IMR-90 (cell line): ENCODE results near the gene NAP1L1. TPM values are rescaled to one million over a fixed set of nuclear protein-coding genes. Genes with fewer than 3 reads are reported as not detected.

Experiments used
- ATAC-seq: fragments of 200-7000 bp; cut with Tn5 transposase; 2 replicates; pipeline ENCODE4 v1.9.1; 2020; ENCODE audit warnings: low read depth, mild to moderate bottlenecking, moderate library complexity
- BruUV-seq: library from RNA; stranded (reverse); fragments of 400-500 nt; replicated peaks from 2 replicates; lab custom pipeline; 2021; lab: Mats Ljungman, UMichigan
- CTCF ChIA-PET: fragments of 300-600 bp; formaldehyde crosslinking; extraction: SDS; loops from one replicate; lab custom pipeline; 2021; ENCODE audit warnings: antibody characterized with exemption; lab: Yijun Ruan, JAX
- POLR2A ChIA-PET: fragments of 300-600 bp; sonication (Branson Sonifier 250); formaldehyde crosslinking; loops from one replicate; lab custom pipeline; 2022; ENCODE audit warnings: antibody characterized with exemption; ENCODE audit not compliant: unreplicated experiment; lab: Charles Lee
- DNase-seq: peaks from one replicate; pipeline ENCODE4 v3.0.0; 2013
- H2AFZ ChIP-seq: replicated peaks from 2 replicates; pipeline ENCODE3; 2013; ENCODE audit warnings: low read length, mild to moderate bottlenecking; ENCODE audit not compliant: poor library complexity
- H2AK5ac ChIP-seq: 2 replicates; pipeline ENCODE4 v1.6.1; 2013; ENCODE audit warnings: low read depth, low read length, inconsistent platforms
- H2AK9ac ChIP-seq: replicated peaks from 2 replicates; pipeline ENCODE3; 2013; ENCODE audit warnings: mild to moderate bottlenecking, low read depth, low read length, moderate library complexity; ENCODE audit not compliant: poor library complexity
- H2BK120ac ChIP-seq: 2 replicates; pipeline ENCODE4 v1.6.1; 2013; ENCODE audit warnings: low read depth, low read length, inconsistent platforms
- H2BK15ac ChIP-seq: 3 replicates; pipeline ENCODE4 v1.6.1; 2013; ENCODE audit warnings: low read depth, low read length, inconsistent platforms
- H2BK20ac ChIP-seq: 2 replicates; pipeline ENCODE4 v1.6.1; 2013; ENCODE audit warnings: low read depth, mild to moderate bottlenecking, inconsistent platforms, low read length, moderate library complexity
- H2BK5ac ChIP-seq: 2 replicates; pipeline ENCODE4 v1.6.1; 2013; ENCODE audit warnings: mild to moderate bottlenecking, low read depth, low read length, inconsistent platforms; ENCODE audit not compliant: poor library complexity, severe bottlenecking
- H3K14ac ChIP-seq: replicated peaks from 2 replicates; pipeline ENCODE4 v1.6.1; 2013; ENCODE audit warnings: low read depth, low read length, inconsistent platforms
- H3K18ac ChIP-seq: 2 replicates; pipeline ENCODE4 v1.6.1; 2013; ENCODE audit warnings: low read depth, low read length, control low read depth
- H3K23ac ChIP-seq: 2 replicates; pipeline ENCODE4 v1.6.1; 2013; ENCODE audit warnings: low read depth, low read length, inconsistent platforms
- H3K27ac ChIP-seq: 2 replicates; pipeline ENCODE4 v1.5.1; 2013; ENCODE audit warnings: mild to moderate bottlenecking, control low read depth, low read length; ENCODE audit not compliant: insufficient read depth
- H3K27me3 ChIP-seq: 2 replicates; pipeline ENCODE4 v1.6.1; 2013; ENCODE audit warnings: low read length; ENCODE audit not compliant: control insufficient read depth, insufficient read depth
- H3K36me3 ChIP-seq: 2 replicates; pipeline ENCODE4 v1.6.1; 2013; ENCODE audit warnings: low read length, mixed read lengths; ENCODE audit not compliant: control insufficient read depth, insufficient read depth
- H3K4ac ChIP-seq: 2 replicates; pipeline ENCODE4 v1.6.1; 2013; ENCODE audit warnings: low read depth, low read length, inconsistent platforms
- H3K4me1 ChIP-seq: 2 replicates; pipeline ENCODE4 v1.6.1; 2013; ENCODE audit warnings: low read length, mixed read lengths; ENCODE audit not compliant: control insufficient read depth, insufficient read depth
- H3K4me2 ChIP-seq: 2 replicates; pipeline ENCODE4 v1.6.1; 2013; ENCODE audit warnings: low read depth, mild to moderate bottlenecking, control low read depth, low read length, moderate library complexity
- H3K4me3 ChIP-seq: 2 replicates; pipeline ENCODE4 v1.5.1; 2013; ENCODE audit warnings: low read depth, mild to moderate bottlenecking, control low read depth, low read length, moderate library complexity; ENCODE audit not compliant: insufficient read depth
- H3K56ac ChIP-seq: 2 replicates; pipeline ENCODE4 v1.6.1; 2013; ENCODE audit warnings: low read length, inconsistent platforms; ENCODE audit not compliant: insufficient read depth; ENCODE audit errors: extremely low read depth
- H3K79me1 ChIP-seq, 2 experiments: 2 replicates each; pipeline ENCODE4 v1.6.1; 2013; ENCODE audit warnings: low read length in 2 of 2, inconsistent platforms in 1 of 2, low read depth in 1 of 2
- H3K9ac ChIP-seq: 2 replicates; pipeline ENCODE4 v1.6.1; 2013; ENCODE audit warnings: low read depth, low read length, control low read depth
- H3K9me1 ChIP-seq: 2 replicates; pipeline ENCODE4 v1.6.1; 2013; ENCODE audit warnings: low read length, inconsistent platforms; ENCODE audit not compliant: insufficient read depth
- H3K9me3 ChIP-seq: 2 replicates; pipeline ENCODE4 v1.6.1; 2013; ENCODE audit warnings: low read length; ENCODE audit not compliant: control insufficient read depth, insufficient read depth
- H4K20me1 ChIP-seq: 2 replicates; pipeline ENCODE4 v1.6.1; 2013; ENCODE audit warnings: low read length, inconsistent platforms; ENCODE audit not compliant: insufficient read depth
- H4K5ac ChIP-seq: 2 replicates; pipeline ENCODE4 v1.6.1; 2013; ENCODE audit warnings: mild to moderate bottlenecking, low read depth, low read length, control low read depth
- H4K8ac ChIP-seq, 2 experiments: 2 replicates each; pipeline ENCODE4 v1.6.1; 2013; ENCODE audit warnings: low read depth in 2 of 2, low read length in 2 of 2, control low read depth in 1 of 2, inconsistent platforms in 1 of 2
- H4K91ac ChIP-seq: 2 replicates; pipeline ENCODE4 v1.6.1; 2013; ENCODE audit warnings: low read depth, low read length, inconsistent platforms; ENCODE audit not compliant: insufficient read depth
- CEBPB ChIP-seq: IDR thresholded peaks from 2 replicates; pipeline ENCODE4 v1.6.1; 2012; ENCODE audit warnings: low read depth, low read length, improper control_type of control experiment
- CTCF ChIP-seq: conservative IDR thresholded peaks from 2 replicates; pipeline ENCODE4 v1.5.1; 2012; ENCODE audit warnings: mild to moderate bottlenecking, low read depth, low read length, improper control_type of control experiment
- FOS ChIP-seq: fragments of 150-350 bp; IDR thresholded peaks from 2 replicates; pipeline ENCODE4 v1.6.1; 2016; ENCODE audit warnings: low read depth, low read length
- MAFK ChIP-seq: IDR thresholded peaks from 2 replicates; pipeline ENCODE4 v1.6.1; 2012; ENCODE audit warnings: low read depth, low read length, improper control_type of control experiment
- MAZ ChIP-seq: IDR thresholded peaks from 2 replicates; pipeline ENCODE4 v1.6.1; 2012; ENCODE audit warnings: low read depth, mild to moderate bottlenecking, low read length, improper control_type of control experiment, moderate library complexity, borderline replicate concordance
- MXI1 ChIP-seq: IDR thresholded peaks from 2 replicates; pipeline ENCODE4 v1.6.1; 2012; ENCODE audit warnings: low read depth, mild to moderate bottlenecking, low read length, moderate library complexity, borderline replicate concordance
- NFE2L2 ChIP-seq: fragments of 150-350 bp; IDR thresholded peaks from 2 replicates; pipeline ENCODE4 v1.6.1; 2016; ENCODE audit warnings: low read depth, mild to moderate bottlenecking, low read length
- POLR2A ChIP-seq: IDR thresholded peaks from 2 replicates; pipeline ENCODE4 v1.6.1; 2012; ENCODE audit warnings: mild to moderate bottlenecking, low read depth, low read length
- RAD21 ChIP-seq: IDR thresholded peaks from 2 replicates; pipeline ENCODE4 v1.6.1; 2012; ENCODE audit warnings: low read length, improper control_type of control experiment
- RCOR1 ChIP-seq: IDR thresholded peaks from 2 replicates; pipeline ENCODE4 v1.6.1; 2012; ENCODE audit warnings: mild to moderate bottlenecking, low read length, improper control_type of control experiment; ENCODE audit not compliant: insufficient replicate concordance
- SMC3 ChIP-seq: fragments of 150-350 bp; IDR thresholded peaks from 2 replicates; pipeline ENCODE4 v1.6.1; 2016; ENCODE audit warnings: low read depth, mild to moderate bottlenecking, antibody characterized with exemption, low read length, moderate library complexity
- WGBS, 2 experiments: methylation state at CpG; one replicate each; pipeline versions ENCODE4 v1.1.5 to v1.1.7; 2013; ENCODE audit warnings: missing lambda C conversion rate in 2 of 2; ENCODE audit not compliant: insufficient read length in 1 of 2; ENCODE audit errors: extremely low coverage in 2 of 2; 5-methylcytosine and 5-hydroxymethylcytosine counted together
- dilution Hi-C: fragments of 300-500 bp; cut with HindIII; formaldehyde crosslinking; loops from one replicate; pipeline ENCODE4 v1.14.3; 2018; ENCODE audit warnings: low sequenced_read_pairs; ENCODE audit not compliant: unreplicated experiment
- in situ Hi-C: fragments of 300-500 bp; cut with MboI; formaldehyde crosslinking; loops from 3 replicates; pipeline ENCODE4 v1.14.3; 2019; ENCODE audit warnings: low sequenced_read_pairs, inconsistent platforms, mixed read lengths
- intact Hi-C: fragments of 100-400 bp; cut with micrococcal nuclease; formaldehyde crosslinking; loops from 2 replicates; pipeline ENCODE4 v1.10.0; 2022
- polyA plus RNA-seq, 3 experiments: library from polyadenylated mRNA; depleted of rRNA; stranded (reverse); fragments of >200 nt; gene quantifications; 2 replicates each; pipeline ENCODE4 v1.2.3, GENCODE V29; 2012; ENCODE audit warnings: low replicate concordance in 1 of 3
- total RNA-seq: library from RNA; depleted of rRNA; stranded (reverse); fragments of >200 nt; gene quantifications from 2 replicates; pipeline ENCODE4 v1.2.3, GENCODE V29; 2012
- TF ChIP-seq, protein P1 (sequence below): fragments of 150-350 bp; IDR thresholded peaks from 2 replicates; pipeline ENCODE4 v1.6.1; 2016; ENCODE audit warnings: low read depth, mild to moderate bottlenecking, low read length, moderate library complexity, borderline replicate concordance

Gene NAP1L1
- total and polyA plus RNA-seq, 2 of the 4 experiments (the other 2 are of a cell fraction), result 86.4 to 200 TPM

- H3K4ac ChIP-seq, result peak overlapping the region; percentile 4; the same call in 1 of the 2 replicates
- POLR2A ChIA-PET, result no interaction called here
- H3K56ac ChIP-seq, result no peak overlapping the region
- WGBS, 2 experiments, result no CpG with 5 or more reads among the region's 1 CpG
- CTCF ChIA-PET, result interaction anchor here (0.6 kb wide), 1 partner anchor 162 kb away, joined by 3 read pairs; no protein-coding TSS in a partner anchor
- no peak overlapping the region for H2AK5ac ChIP-seq
- peak overlapping the region; percentile 69 for H4K91ac ChIP-seq
- DNase-seq (no peak), ATAC-seq (peak; percentile 48)
- intact Hi-C loops, result no loop called here
- in situ Hi-C loops, result no loop called here
- no peak overlapping the region for H3K9ac ChIP-seq
- H2AK9ac ChIP-seq, result no peak overlapping the region
- peak overlapping the region; percentile 72; the same call in 1 of the 2 replicates for H3K23ac ChIP-seq
- peak overlapping the region; percentile 5 to 38; a peak in 2 of 4 replicates for H4K8ac ChIP-seq
- no peaks in the 10 kb centered on the region for H3K36me3 ChIP-seq
- H3K14ac ChIP-seq, result peak overlapping the region; percentile 56; the same call in 1 of the 2 replicates
- no peak for TF ChIP-seq POLR2A
- no peak for TF ChIP-seq SMC3
- TF ChIP-seq NFE2L2, result no peak
- TF ChIP-seq CEBPB, result no peak
- TF ChIP-seq, protein P1, sequence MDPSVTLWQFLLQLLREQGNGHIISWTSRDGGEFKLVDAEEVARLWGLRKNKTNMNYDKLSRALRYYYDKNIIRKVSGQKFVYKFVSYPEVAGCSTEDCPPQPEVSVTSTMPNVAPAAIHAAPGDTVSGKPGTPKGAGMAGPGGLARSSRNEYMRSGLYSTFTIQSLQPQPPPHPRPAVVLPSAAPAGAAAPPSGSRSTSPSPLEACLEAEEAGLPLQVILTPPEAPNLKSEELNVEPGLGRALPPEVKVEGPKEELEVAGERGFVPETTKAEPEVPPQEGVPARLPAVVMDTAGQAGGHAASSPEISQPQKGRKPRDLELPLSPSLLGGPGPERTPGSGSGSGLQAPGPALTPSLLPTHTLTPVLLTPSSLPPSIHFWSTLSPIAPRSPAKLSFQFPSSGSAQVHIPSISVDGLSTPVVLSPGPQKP, result no peak
- TF ChIP-seq FOS, result no peak
- no peak for TF ChIP-seq MAFK
- TF ChIP-seq RCOR1, result no peak
- TF ChIP-seq MAZ, result no peak
- no peak for TF ChIP-seq RAD21
- no peak for TF ChIP-seq CTCF
- TF ChIP-seq MXI1, result no peak
- H4K20me1 ChIP-seq, result no peaks in the 10 kb centered on the region
- H2BK5ac ChIP-seq, result peak overlapping the region; percentile 71
- peak overlapping the region; percentile 30; the same call in 1 of the 2 replicates for H3K4me2 ChIP-seq
- H2AFZ ChIP-seq, result peak overlapping the region; percentile 44
- H4K5ac ChIP-seq, result peak overlapping the region; percentile 82; the same call in 1 of the 2 replicates
- no peaks in the 10 kb centered on the region for H3K79me1 ChIP-seq
- peaks cover 6% of the 10 kb centered on the region for H3K4me1 ChIP-seq
- H3K18ac ChIP-seq, result peak overlapping the region; percentile 82
- no TSS peak for BruUV-seq
- no peaks in the 10 kb centered on the region; the same call in 1 of the 2 replicates for H3K9me1 ChIP-seq
- H2BK15ac ChIP-seq, result peak overlapping the region; percentile 24; the same call in 2 of the 3 replicates
- H2BK20ac ChIP-seq, result peak overlapping the region; percentile 17; the same call in 1 of the 2 replicates
- dilution Hi-C loops, result no loop called here
- peak overlapping the region; percentile 47; the same call in 1 of the 2 replicates for H3K27ac ChIP-seq
- H3K4me3 ChIP-seq, result no peak overlapping the region
- H3K9me3 ChIP-seq, result no peaks in the 10 kb centered on the region
- peak overlapping the region; percentile 68 for H2BK120ac ChIP-seq
- H3K27me3 ChIP-seq, result no peaks in the 10 kb centered on the region
Observed at GRCh38 chr12:75996861-75997447, 87.5 kb downstream of the NAP1L1 start.
